K562 (cell line): Measurements from ENCODE around the gene TFPT. TPM values are rescaled to one million over a fixed set of nuclear protein-coding genes. Genes with fewer than 3 reads are reported as not detected.

Experiments used
- DPF2 ChIP-seq: fragments of 450-650 bp; IDR thresholded peaks from 2 replicates; pipeline ENCODE4 v1.6.1; 2016
- HDAC1 ChIP-seq, 2 experiments: fragments of 450-650 bp; IDR thresholded peaks; 2 replicates each; pipeline ENCODE4 v1.6.1; 2016 to 2017; ENCODE audit warnings: inconsistent platforms in 1 of 2, mild to moderate bottlenecking in 1 of 2, moderate library complexity in 1 of 2
- JUN ChIP-seq, 2 experiments: sonication (generic) in 1 of 2; formaldehyde crosslinking in 1 of 2; IDR thresholded peaks; 2 replicates each; pipeline versions ENCODE4 v1.6.1 to v1.8.0; 2012 to 2022; ENCODE audit warnings: borderline replicate concordance in 2 of 2, mild to moderate bottlenecking in 2 of 2, improper control_type of control experiment in 1 of 2, low read depth in 1 of 2, low read length in 1 of 2, missing genetic modification reagents in 1 of 2
- KLF16 ChIP-seq: IDR thresholded peaks from 2 replicates; pipeline ENCODE4 v1.6.1; 2016; ENCODE audit warnings: antibody characterized with exemption
- MAZ ChIP-seq, 2 experiments: fragments of 450-650 bp in 1 of 2; sonication (generic) in 1 of 2; formaldehyde crosslinking; IDR thresholded peaks in 1 of 2; conservative IDR thresholded peaks in 1 of 2; 2 replicates each; pipeline versions ENCODE4 v1.4.0 to v1.5.0; 2020; ENCODE audit warnings: mild to moderate bottlenecking in 1 of 2, missing genetic modification reagents in 1 of 2
- MTA3 ChIP-seq: fragments of 450-650 bp; formaldehyde crosslinking; IDR thresholded peaks from 2 replicates; pipeline ENCODE4 v1.6.1; 2017; ENCODE audit warnings: mild to moderate bottlenecking, borderline replicate concordance
- MXI1 ChIP-seq: IDR thresholded peaks from 2 replicates; pipeline ENCODE4 v1.6.1; 2011; ENCODE audit warnings: low read depth, mild to moderate bottlenecking, improper control_type of control experiment, low read length
- NCOA1 ChIP-seq: fragments of 450-650 bp; IDR thresholded peaks from 2 replicates; pipeline ENCODE4 v1.6.1; 2016; ENCODE audit warnings: low read depth
- NFE2 ChIP-seq: IDR thresholded peaks from 2 replicates; pipeline ENCODE4 v1.6.1; 2014; ENCODE audit warnings: antibody characterized with exemption, low read depth
- RFX5 ChIP-seq: IDR thresholded peaks from 2 replicates; pipeline ENCODE4 v1.6.1; 2011; ENCODE audit warnings: low read depth, mild to moderate bottlenecking, improper control_type of control experiment, low read length
- SP1 ChIP-seq: sonication (generic); formaldehyde crosslinking; IDR thresholded peaks from 2 replicates; pipeline ENCODE4 v1.8.1; 2022; ENCODE audit warnings: mild to moderate bottlenecking, missing genetic modification reagents
- ZNF431 ChIP-seq: sonication (generic); formaldehyde crosslinking; IDR thresholded peaks from 2 replicates; pipeline ENCODE4 v1.8.0; 2022; ENCODE audit warnings: mild to moderate bottlenecking, missing genetic modification reagents
- ZNF561 ChIP-seq: fragments of 450-650 bp; formaldehyde crosslinking; conservative IDR thresholded peaks from 2 replicates; pipeline ENCODE4 v1.4.0; 2020; ENCODE audit warnings: mild to moderate bottlenecking, moderate library complexity
- polyA plus RNA-seq, 8 experiments: library from polyadenylated mRNA; depleted of rRNA in 4 of 8; stranded (reverse) in 5 of 8; unstranded in 3 of 8; fragments of >200 nt; fragmentation: Nextera tagmentation in 2 of 8; fragmentation: Illumina TruSeq in 1 of 8; extraction: Ambion mirVana in 2 of 8; extraction: Trizol in 1 of 8; gene quantifications; 2 replicates each; pipeline versions ENCODE4 v1.2.1 to v1.2.3, GENCODE V29; 2011 to 2014; ENCODE audit warnings: inconsistent platforms in 1 of 8, missing spikeins in 1 of 8
- total RNA-seq, 7 experiments: library from RNA; depleted of rRNA in 6 of 7; stranded (reverse); fragments of >200 nt in 6 of 7; fragmentation: Illumina TruSeq in 2 of 7; extraction: Trizol in 2 of 7; gene quantifications; 2 replicates each; pipeline versions ENCODE4 v1.2.1 to v1.2.3, GENCODE V29; 2011 to 2021; ENCODE audit warnings: low replicate concordance in 1 of 7
- TF ChIP-seq, protein P1 (sequence below), 3 experiments: IDR thresholded peaks in 2 of 3; conservative IDR thresholded peaks in 1 of 3; 2 replicates each; pipeline ENCODE4 v1.5.1; 2011 to 2012; ENCODE audit warnings: low read length in 3 of 3, mild to moderate bottlenecking in 3 of 3, control low read depth in 2 of 3, improper control_type of control experiment in 1 of 3, inconsistent platforms in 1 of 3, low read depth in 1 of 3, mixed read lengths in 1 of 3, moderate library complexity in 1 of 3; ENCODE audit not compliant: insufficient read depth in 2 of 3
- TF ChIP-seq, protein P2 (sequence below): fragments of 450-650 bp; IDR thresholded peaks from 2 replicates; pipeline ENCODE4 v1.6.1; 2018; ENCODE audit not compliant: partially characterized antibody
- TF ChIP-seq, protein P3 (sequence below), 2 experiments: fragments of 450-650 bp; IDR thresholded peaks; 2 replicates each; pipeline ENCODE4 v1.6.1; 2016
- TF ChIP-seq, protein P4 (sequence below): fragments of 250-450 bp; sonication (Bioruptor Pico); IDR thresholded peaks from 2 replicates; pipeline ENCODE4 v1.9.0; 2021; ENCODE audit warnings: mild to moderate bottlenecking, inconsistent platforms

Gene TFPT
- total and polyA plus RNA-seq, 9 of the 15 experiments (the other 6 are each of a cell fraction or from before 2014, with no cell fraction given), result 0.72 to 16.4 (median 9.2) TPM

DNA sequence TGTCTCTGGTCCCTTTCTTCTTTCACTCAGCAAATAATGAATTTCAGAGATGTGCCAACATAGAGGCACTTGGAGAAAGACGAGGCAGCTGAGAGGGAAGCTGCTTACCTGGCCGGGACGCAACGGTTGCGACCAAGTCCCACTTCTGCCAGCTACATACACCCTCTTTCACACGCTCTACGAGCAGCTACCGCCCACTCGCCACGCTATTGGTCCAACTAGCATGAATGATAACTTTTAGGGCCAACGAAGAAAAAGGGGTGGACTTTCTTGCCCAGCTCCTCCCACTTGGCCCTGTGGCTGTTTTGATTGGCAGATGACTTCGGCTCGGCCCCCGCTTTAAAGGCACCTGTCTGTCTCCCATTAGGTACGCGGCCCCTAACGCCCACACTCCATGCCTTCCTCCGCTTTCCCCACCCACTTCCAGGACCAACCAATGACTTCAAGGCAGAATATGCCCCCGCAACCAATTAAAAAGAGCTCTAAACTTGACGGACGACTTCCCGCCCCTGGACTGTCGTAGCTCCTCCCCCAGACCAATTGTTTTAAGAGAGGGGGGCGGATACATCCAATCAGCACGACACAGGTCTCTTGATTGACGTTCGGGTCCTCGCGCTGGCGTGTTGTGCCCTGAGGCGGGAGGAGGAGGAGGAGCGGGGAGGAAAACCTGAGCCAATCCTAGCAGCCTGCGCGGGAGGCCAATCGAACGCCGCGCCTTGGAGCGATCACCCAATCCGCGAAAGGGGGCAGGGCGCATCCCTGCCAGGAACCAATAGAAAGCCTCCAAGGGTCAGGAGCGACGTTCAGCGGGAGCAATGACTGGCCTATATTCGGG lies 21.6 kb upstream of the TFPT start (continued):
- TF ChIP-seq MTA3 (peak; percentile 75; the same call in 1 of the 2 replicates), KLF16 (peak; percentile 52; the same call in 1 of the 2 replicates), ZNF431 (CRISPR knock-in tag) (no peak), JUN (IDR thresholded peaks at IDR 0.05; ENCODE audit: borderline replicate concordance, low read depth, low read length) (no peak; the same call in 1 of the 2 replicates), JUN (CRISPR knock-in tag; IDR thresholded peaks at IDR 0.05; ENCODE audit: borderline replicate concordance) (no peak), HDAC1 (IDR thresholded peaks at IDR 0.05) (0 out of 4 replicates have a peak, but pooled peaks of 1 of the 2 experiments have one; percentile 62), MXI1 (0 out of 2 replicates have a peak, but pooled peaks have one; percentile 12), ZNF561 (CRISPR knock-in tag) (no peak), NCOA1 (no peak), NFE2 (peak; percentile 76), DPF2 (no peak; the same call in 1 of the 2 replicates), RFX5 (no peak), MAZ (CRISPR knock-in tag; conservative IDR thresholded peaks at IDR 0.05 in 1 of 2, IDR thresholded peaks at IDR 0.05 in 1 of 2) (peak; percentile 66 to 71; a peak in 3 of 4 replicates), SP1 (CRISPR knock-in tag) (peak; percentile 97)
- TF ChIP-seq, protein P1, sequence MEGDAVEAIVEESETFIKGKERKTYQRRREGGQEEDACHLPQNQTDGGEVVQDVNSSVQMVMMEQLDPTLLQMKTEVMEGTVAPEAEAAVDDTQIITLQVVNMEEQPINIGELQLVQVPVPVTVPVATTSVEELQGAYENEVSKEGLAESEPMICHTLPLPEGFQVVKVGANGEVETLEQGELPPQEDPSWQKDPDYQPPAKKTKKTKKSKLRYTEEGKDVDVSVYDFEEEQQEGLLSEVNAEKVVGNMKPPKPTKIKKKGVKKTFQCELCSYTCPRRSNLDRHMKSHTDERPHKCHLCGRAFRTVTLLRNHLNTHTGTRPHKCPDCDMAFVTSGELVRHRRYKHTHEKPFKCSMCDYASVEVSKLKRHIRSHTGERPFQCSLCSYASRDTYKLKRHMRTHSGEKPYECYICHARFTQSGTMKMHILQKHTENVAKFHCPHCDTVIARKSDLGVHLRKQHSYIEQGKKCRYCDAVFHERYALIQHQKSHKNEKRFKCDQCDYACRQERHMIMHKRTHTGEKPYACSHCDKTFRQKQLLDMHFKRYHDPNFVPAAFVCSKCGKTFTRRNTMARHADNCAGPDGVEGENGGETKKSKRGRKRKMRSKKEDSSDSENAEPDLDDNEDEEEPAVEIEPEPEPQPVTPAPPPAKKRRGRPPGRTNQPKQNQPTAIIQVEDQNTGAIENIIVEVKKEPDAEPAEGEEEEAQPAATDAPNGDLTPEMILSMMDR (IDR thresholded peaks at IDR 0.05 in 2 of 3, conservative IDR thresholded peaks at IDR 0.05 in 1 of 3; ENCODE audit: insufficient read depth in 2 of 3, low read depth in 1 of 3, low read length in 3 of 3), result peak in 1 of 3 experiments; percentile 7; a peak in 1 of 6 replicates
- TF ChIP-seq, protein P2, sequence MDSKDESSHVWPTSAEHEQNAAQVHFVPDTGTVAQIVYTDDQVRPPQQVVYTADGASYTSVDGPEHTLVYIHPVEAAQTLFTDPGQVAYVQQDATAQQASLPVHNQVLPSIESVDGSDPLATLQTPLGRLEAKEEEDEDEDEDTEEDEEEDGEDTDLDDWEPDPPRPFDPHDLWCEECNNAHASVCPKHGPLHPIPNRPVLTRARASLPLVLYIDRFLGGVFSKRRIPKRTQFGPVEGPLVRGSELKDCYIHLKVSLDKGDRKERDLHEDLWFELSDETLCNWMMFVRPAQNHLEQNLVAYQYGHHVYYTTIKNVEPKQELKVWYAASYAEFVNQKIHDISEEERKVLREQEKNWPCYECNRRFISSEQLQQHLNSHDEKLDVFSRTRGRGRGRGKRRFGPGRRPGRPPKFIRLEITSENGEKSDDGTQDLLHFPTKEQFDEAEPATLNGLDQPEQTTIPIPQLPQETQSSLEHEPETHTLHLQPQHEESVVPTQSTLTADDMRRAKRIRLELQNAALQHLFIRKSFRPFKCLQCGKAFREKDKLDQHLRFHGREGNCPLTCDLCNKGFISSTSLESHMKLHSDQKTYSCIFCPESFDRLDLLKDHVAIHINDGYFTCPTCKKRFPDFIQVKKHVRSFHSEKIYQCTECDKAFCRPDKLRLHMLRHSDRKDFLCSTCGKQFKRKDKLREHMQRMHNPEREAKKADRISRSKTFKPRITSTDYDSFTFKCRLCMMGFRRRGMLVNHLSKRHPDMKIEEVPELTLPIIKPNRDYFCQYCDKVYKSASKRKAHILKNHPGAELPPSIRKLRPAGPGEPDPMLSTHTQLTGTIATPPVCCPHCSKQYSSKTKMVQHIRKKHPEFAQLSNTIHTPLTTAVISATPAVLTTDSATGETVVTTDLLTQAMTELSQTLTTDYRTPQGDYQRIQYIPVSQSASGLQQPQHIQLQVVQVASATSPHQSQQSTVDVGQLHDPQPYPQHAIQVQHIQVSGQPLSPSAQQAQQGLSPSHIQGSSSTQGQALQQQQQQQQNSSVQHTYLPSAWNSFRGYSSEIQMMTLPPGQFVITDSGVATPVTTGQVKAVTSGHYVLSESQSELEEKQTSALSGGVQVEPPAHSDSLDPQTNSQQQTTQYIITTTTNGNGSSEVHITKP, result peak; percentile 59
- TF ChIP-seq, protein P3, sequence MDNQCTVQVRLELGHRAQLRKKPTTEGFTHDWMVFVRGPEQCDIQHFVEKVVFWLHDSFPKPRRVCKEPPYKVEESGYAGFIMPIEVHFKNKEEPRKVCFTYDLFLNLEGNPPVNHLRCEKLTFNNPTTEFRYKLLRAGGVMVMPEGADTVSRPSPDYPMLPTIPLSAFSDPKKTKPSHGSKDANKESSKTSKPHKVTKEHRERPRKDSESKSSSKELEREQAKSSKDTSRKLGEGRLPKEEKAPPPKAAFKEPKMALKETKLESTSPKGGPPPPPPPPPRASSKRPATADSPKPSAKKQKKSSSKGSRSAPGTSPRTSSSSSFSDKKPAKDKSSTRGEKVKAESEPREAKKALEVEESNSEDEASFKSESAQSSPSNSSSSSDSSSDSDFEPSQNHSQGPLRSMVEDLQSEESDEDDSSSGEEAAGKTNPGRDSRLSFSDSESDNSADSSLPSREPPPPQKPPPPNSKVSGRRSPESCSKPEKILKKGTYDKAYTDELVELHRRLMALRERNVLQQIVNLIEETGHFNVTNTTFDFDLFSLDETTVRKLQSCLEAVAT (IDR thresholded peaks at IDR 0.05), result peak; percentile 15 to 97; a peak in 2 of 4 replicates
- TF ChIP-seq, protein P4, sequence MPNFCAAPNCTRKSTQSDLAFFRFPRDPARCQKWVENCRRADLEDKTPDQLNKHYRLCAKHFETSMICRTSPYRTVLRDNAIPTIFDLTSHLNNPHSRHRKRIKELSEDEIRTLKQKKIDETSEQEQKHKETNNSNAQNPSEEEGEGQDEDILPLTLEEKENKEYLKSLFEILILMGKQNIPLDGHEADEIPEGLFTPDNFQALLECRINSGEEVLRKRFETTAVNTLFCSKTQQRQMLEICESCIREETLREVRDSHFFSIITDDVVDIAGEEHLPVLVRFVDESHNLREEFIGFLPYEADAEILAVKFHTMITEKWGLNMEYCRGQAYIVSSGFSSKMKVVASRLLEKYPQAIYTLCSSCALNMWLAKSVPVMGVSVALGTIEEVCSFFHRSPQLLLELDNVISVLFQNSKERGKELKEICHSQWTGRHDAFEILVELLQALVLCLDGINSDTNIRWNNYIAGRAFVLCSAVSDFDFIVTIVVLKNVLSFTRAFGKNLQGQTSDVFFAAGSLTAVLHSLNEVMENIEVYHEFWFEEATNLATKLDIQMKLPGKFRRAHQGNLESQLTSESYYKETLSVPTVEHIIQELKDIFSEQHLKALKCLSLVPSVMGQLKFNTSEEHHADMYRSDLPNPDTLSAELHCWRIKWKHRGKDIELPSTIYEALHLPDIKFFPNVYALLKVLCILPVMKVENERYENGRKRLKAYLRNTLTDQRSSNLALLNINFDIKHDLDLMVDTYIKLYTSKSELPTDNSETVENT (CRISPR knock-in tag), result peak; percentile 9; the same call in 1 of the 2 replicates
